GM13977 (cell line): ENCODE results near the gene EIF4B.

ENCODE experiments used
- DNase-seq: peaks from one replicate; pipeline ENCODE4 v3.0.0; 2012; ENCODE audit warnings: low spot score
- in situ Hi-C: fragments of 300-500 bp; cut with MboI; formaldehyde crosslinking; loops from one replicate; pipeline ENCODE4 v1.12.0; 2022; ENCODE audit warnings: low sequenced_read_pairs, low pct_unique_long_range_greater_than_20kb, mixed read lengths, inconsistent platforms; ENCODE audit not compliant: unreplicated experiment
- TF ChIP-seq, protein P1 (sequence below): IDR thresholded peaks from 2 replicates; pipeline ENCODE4 v1.5.1; 2012; ENCODE audit warnings: mild to moderate bottlenecking, control low read depth; ENCODE audit not compliant: insufficient read depth; ENCODE audit errors: extremely low read depth, missing control alignments

The EIF4B gene

DNA sequence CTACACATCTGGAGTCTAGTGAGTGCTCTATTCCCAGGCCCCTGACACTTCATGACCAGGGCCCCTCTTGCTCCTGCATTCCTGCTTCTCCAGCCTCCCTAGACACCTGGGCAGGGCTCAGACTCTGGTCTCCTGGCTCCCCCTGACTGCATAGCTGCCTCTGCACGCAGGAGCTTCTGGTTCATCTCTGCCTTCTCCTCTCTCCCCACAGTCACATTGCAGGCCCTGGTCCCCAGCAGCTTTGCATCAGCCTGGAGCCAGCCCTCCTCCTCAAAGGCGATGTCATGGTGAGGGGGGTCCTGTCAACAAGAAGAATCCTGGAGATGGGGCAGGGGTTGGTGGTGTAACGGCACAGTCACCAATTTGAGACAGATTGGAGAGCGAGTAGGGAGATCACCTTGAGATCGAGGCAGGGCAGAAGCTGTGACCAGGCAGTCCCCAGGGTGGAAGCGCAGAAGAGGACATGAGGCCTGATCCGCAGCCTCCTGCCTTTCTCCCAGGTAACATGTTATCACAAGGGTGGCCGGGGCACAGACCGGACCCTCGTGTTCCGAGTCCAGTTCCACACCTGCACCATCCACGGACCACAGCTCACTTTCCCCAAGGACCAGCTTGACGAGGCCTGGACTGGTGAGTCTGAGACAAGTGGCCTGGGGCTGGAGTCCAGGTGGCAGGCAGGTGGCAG, 51.7 kb downstream of the EIF4B start:
- in situ Hi-C loops, result no loop called here
- TF ChIP-seq, protein P1, sequence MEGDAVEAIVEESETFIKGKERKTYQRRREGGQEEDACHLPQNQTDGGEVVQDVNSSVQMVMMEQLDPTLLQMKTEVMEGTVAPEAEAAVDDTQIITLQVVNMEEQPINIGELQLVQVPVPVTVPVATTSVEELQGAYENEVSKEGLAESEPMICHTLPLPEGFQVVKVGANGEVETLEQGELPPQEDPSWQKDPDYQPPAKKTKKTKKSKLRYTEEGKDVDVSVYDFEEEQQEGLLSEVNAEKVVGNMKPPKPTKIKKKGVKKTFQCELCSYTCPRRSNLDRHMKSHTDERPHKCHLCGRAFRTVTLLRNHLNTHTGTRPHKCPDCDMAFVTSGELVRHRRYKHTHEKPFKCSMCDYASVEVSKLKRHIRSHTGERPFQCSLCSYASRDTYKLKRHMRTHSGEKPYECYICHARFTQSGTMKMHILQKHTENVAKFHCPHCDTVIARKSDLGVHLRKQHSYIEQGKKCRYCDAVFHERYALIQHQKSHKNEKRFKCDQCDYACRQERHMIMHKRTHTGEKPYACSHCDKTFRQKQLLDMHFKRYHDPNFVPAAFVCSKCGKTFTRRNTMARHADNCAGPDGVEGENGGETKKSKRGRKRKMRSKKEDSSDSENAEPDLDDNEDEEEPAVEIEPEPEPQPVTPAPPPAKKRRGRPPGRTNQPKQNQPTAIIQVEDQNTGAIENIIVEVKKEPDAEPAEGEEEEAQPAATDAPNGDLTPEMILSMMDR, result no peak
- no peak for DNase-seq

DNA sequence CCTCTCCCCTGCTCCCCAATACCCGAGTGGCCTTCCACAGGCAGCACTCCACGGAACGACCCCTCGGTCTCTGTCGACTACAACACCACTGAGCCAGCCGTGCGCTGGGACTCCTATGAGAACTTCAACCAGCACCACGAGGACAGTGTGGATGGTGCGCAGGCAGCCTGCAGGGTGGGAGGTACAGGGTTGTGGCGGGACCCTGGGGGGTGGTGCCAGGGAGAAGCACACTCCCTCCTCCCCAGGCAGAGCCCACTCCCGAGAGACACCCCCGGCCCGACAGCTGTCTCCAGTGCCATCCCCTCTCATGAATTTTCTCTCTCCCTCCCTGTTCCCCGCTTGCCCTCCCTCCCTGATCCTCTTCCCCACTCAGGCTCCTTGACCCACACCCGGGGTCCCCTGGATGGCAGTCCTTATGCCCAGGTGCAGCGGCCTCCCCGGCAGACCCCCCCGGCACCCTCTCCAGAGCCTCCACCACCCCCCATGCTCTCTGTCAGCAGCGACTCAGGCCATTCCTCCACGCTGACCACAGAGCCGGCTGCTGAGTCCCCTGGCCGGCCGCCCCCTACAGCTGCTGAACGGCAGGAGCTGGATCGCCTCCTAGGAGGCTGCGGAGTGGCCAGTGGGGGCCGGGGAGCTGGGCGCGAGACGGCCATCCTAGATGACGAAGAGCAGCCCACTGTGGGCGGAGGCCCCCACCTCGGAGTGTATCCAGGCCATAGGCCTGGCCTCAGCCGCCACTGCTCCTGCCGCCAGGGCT, 52.6 kb downstream of the EIF4B start:
- in situ Hi-C loops, result no loop called here
- TF ChIP-seq, protein P1, result no peak
- no peak for DNase-seq

DNA sequence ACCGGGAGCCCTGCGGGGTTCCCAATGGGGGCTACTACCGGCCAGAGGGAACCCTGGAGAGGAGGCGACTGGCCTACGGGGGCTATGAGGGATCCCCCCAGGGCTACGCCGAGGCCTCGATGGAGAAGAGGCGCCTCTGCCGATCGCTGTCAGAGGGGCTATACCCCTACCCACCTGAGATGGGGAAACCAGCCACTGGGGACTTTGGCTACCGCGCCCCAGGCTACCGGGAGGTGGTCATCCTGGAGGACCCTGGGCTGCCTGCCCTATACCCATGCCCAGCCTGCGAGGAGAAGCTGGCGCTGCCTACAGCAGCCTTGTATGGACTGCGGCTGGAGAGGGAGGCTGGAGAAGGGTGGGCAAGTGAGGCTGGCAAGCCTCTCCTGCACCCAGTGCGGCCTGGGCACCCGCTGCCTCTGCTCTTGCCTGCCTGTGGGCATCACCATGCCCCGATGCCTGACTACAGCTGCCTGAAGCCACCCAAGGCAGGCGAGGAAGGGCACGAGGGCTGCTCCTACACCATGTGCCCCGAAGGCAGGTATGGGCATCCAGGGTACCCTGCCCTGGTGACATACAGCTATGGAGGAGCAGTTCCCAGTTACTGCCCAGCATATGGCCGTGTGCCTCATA, 53.3 kb downstream of the EIF4B start:
- DNase-seq, result no peak
- in situ Hi-C loops, result no loop called here
- TF ChIP-seq, protein P1, result no peak

DNA sequence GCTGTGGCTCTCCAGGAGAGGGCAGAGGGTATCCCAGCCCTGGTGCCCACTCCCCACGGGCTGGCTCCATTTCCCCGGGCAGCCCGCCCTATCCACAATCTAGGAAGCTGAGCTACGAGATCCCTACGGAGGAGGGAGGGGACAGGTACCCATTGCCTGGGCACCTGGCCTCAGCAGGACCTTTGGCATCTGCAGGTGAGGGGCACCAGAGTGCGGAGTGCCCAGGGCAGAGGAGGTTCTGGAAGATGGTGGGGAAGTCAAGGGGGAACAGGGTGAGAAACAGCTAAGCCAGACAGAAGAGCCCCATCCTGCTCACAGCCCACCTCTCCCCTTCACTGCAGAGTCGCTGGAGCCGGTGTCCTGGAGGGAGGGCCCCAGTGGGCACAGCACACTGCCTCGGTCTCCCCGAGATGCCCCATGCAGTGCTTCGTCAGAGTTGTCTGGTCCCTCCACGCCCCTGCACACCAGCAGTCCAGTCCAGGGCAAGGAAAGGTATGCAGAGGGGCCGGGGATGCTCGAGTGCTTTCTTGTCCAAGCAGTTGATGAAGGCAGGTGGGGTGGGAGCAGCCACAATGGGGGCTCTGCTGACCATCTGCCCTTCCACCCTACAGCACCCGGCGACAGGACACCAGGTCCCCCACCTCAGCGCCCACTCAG, 53.9 kb downstream of the EIF4B start:
- DNase-seq, result no peak
- in situ Hi-C loops, result no loop called here
- TF ChIP-seq, protein P1, result no peak

DNA sequence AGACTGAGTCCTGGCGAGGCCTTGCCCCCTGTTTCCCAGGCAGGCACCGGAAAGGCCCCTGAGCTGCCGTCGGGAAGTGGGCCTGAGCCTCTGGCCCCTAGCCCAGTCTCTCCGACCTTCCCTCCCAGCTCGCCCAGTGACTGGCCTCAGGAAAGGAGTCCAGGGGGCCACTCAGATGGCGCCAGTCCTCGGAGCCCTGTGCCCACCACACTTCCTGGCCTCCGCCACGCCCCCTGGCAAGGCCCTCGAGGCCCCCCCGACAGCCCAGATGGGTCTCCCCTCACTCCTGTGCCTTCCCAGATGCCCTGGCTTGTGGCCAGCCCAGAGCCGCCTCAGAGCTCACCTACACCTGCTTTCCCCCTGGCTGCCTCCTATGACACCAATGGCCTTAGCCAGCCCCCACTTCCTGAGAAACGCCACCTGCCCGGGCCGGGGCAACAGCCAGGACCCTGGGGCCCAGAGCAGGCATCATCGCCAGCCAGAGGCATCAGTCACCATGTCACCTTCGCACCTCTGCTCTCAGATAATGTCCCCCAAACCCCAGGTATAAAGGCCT, 54.5 kb downstream of the EIF4B start:
- no peak for DNase-seq
- in situ Hi-C loops, result no loop called here
- TF ChIP-seq, protein P1, result no peak

DNA sequence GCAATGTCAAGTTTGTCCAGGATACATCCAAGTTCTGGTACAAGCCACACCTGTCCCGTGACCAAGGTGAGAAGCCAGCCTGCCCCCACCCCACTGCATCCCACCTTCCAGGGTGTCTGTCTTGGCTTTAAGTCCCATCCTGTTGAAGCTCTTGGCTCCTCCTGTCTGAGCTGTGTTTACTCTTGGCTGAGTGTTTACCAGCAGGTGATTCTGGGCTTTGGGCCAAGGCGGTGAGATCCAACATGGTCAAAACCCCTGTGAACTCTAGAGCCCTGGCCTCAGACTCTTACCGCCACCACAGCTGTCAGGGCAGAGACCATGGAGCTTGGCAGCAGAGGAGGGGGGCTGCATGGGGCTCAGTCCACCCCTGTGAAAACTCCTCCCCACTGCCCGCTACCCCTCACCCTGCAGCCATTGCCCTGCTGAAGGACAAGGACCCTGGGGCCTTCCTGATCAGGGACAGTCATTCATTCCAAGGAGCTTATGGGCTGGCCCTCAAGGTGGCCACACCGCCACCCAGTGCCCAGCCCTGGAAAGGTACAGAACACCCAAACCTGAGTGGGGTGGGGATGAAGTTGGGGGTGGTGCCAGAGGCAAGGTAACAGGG, 55.3 kb downstream of the EIF4B start:
- TF ChIP-seq, protein P1, result peak; percentile 29
- DNase-seq, result no peak

More for the DNA sequence above, 55.3 kb downstream of the EIF4B start:
- in situ Hi-C loops, result no loop called here
